Activated CD8-positive, alpha-beta memory T cell treated with anti-CD3 and anti-CD28 coated beads, Interleukin-2, amount 10 ng/mL, durations not matched to agents 7 days and 5 days (primary cell): ENCODE measurements around the gene PDE6D. TPM values are rescaled to one million over a fixed set of nuclear protein-coding genes. Genes with fewer than 3 reads are reported as not detected.
"Not testable (repeated sequence)": the region's sequence is repeated elsewhere in the genome, so short reads cannot be mapped to it uniquely, and the experiment has no call there.

Experiments used
- ATAC-seq: fragments of 150-1000 bp; cut with Tn5 transposase; one replicate; pipeline ENCODE4 v1.10.0; 2021; ENCODE audit warnings: moderate library complexity
- CTCF ChIA-PET: fragments of 350-600 bp; sonication (Branson Sonifier 250); formaldehyde crosslinking; loops from one replicate; lab custom pipeline; 2021; ENCODE audit warnings: antibody characterized with exemption; lab: Charles Lee
- DNase-seq: peaks from one replicate; pipeline ENCODE4 v3.0.0-alpha.2; 2020
- H3K27ac Mint-ChIP-seq: one replicate; pipeline ENCODE4 v1.8.0; 2021; ENCODE audit warnings: mild to moderate bottlenecking, mixed read lengths
- H3K27me3 Mint-ChIP-seq: one replicate; pipeline ENCODE4 v1.8.0; 2021; ENCODE audit warnings: mixed read lengths
- H3K36me3 Mint-ChIP-seq: one replicate; pipeline ENCODE4 v1.8.0; 2021; ENCODE audit warnings: mild to moderate bottlenecking, mixed read lengths
- H3K4me1 Mint-ChIP-seq: one replicate; pipeline ENCODE4 v1.8.0; 2021; ENCODE audit warnings: mixed read lengths
- H3K4me3 Mint-ChIP-seq: one replicate; pipeline ENCODE4 v1.8.0; 2021; ENCODE audit warnings: mild to moderate bottlenecking, moderate library complexity, mixed read lengths
- H3K9me3 Mint-ChIP-seq: one replicate; pipeline ENCODE4 v1.8.0; 2022; ENCODE audit warnings: low read depth, mixed read lengths
- total RNA-seq, 2 experiments: library from RNA; stranded (reverse); gene quantifications; one replicate each; pipeline ENCODE4 v1.2.3, GENCODE V29; 2021

Gene PDE6D
- total RNA-seq, 2 experiments from 2014 or later: 37.5 to 41.7 TPM

DNA sequence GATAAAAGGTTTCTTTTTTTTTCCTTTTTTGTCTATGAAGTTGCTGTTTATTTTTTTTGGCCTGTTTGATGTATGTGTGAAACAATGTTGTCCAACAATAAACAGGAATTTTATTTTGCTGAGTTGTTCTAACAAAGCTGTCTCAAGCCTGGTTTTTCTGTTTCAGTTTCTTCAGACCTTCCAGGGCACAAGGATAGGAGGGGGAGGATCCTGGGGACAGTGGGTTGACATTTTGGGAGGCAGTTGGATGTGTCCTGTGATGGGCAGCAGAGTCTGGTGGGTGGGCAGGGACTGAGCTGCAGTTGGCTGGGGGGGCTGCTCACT is 67.7 kb downstream of the PDE6D start:
- not testable (repeated sequence) for DNase-seq, H3K9me3 Mint-ChIP-seq, H3K27me3 Mint-ChIP-seq, ATAC-seq
- Mint-ChIP-seq H3K36me3 (peaks cover 35% of the 10 kb centered on the region), H3K4me1 (peaks cover 27% of the 10 kb centered on the region), H3K27ac (peak overlapping the region; percentile 90), H3K4me3 (peak overlapping the region; percentile 33)
- CTCF ChIA-PET: interaction anchor here (0.8 to 8.5 kb wide), 29 partner anchors 9 to 256 kb away, joined by 3 to 680 read pairs (median 6); partner anchors contain the start of gene PDE6D

GRCh38 chr2:231712451-231713021 is 68.5 kb downstream of the PDE6D start:
- Mint-ChIP-seq H3K36me3 (peaks cover 35% of the 10 kb centered on the region), H3K27ac (peak overlapping the region; percentile 95), H3K4me3 (peak overlapping the region; percentile 82), H3K4me1 (peaks cover 27% of the 10 kb centered on the region)
- CTCF ChIA-PET: interaction anchor here (1.1 to 8.5 kb wide), 6 partner anchors 9 to 101 kb away, joined by 3 to 680 read pairs (median 30); partner anchors contain the start of gene COPS7B
- not testable (repeated sequence) for H3K27me3 Mint-ChIP-seq, H3K9me3 Mint-ChIP-seq, ATAC-seq
- peak; percentile 62 for DNase-seq

- ATAC-seq: no peak
- Mint-ChIP-seq H3K27ac (peak overlapping the region; percentile 95), H3K36me3 (peaks cover 35% of the 10 kb centered on the region), H3K4me3 (peak overlapping the region; percentile 82), H3K27me3 (peaks cover 2% of the 10 kb centered on the region), H3K4me1 (peaks cover 27% of the 10 kb centered on the region), H3K9me3 (no peaks in the 10 kb centered on the region)
- CTCF ChIA-PET: interaction anchor here (1.1 to 8.5 kb wide), 4 partner anchors 8 to 100 kb away, joined by 3 to 680 read pairs (median 93); partner anchors contain the start of gene COPS7B
- DNase-seq: no peak
Observed at GRCh38 chr2:231711677-231712450, 69.2 kb downstream of the PDE6D start.

- CTCF ChIA-PET: interaction anchor here (0.6 to 8.5 kb wide), 4 partner anchors 7 to 247 kb away, joined by 3 to 680 read pairs (median 92); no protein-coding TSS in a partner anchor
- Mint-ChIP-seq H3K36me3 (peaks cover 36% of the 10 kb centered on the region), H3K9me3 (no peaks in the 10 kb centered on the region), H3K27ac (peak overlapping the region; percentile 95), H3K4me1 (peaks cover 29% of the 10 kb centered on the region), H3K4me3 (peak overlapping the region; percentile 82), H3K27me3 (peaks cover 2% of the 10 kb centered on the region)
- DNase-seq (no peak), ATAC-seq (no peak)
Observed at GRCh38 chr2:231710799-231711676, 70.0 kb downstream of the PDE6D start.

- DNase-seq (peak; percentile 87), ATAC-seq (peak; percentile 28)
- CTCF ChIA-PET: interaction anchor here (0.6 to 16.8 kb wide), 6 partner anchors 10 to 591 kb away, joined by 3 to 202 read pairs (median 5); no protein-coding TSS in a partner anchor
- peak overlapping the region; percentile 97 for H3K4me3 Mint-ChIP-seq
- peaks cover 2% of the 10 kb centered on the region for H3K27me3 Mint-ChIP-seq
- H3K27ac Mint-ChIP-seq: peak overlapping the region; percentile 94
- H3K36me3 Mint-ChIP-seq: peaks cover 37% of the 10 kb centered on the region
- no peaks in the 10 kb centered on the region for H3K9me3 Mint-ChIP-seq
- H3K4me1 Mint-ChIP-seq: peaks cover 33% of the 10 kb centered on the region
Observed at GRCh38 chr2:231709981-231710798, 70.9 kb downstream of the PDE6D start.

- Mint-ChIP-seq H3K9me3 (no peaks in the 10 kb centered on the region), H3K4me1 (peaks cover 32% of the 10 kb centered on the region), H3K36me3 (peaks cover 37% of the 10 kb centered on the region), H3K27ac (peak overlapping the region; percentile 94), H3K4me3 (peak overlapping the region; percentile 97), H3K27me3 (peaks cover 2% of the 10 kb centered on the region)
- DNase-seq (peak; percentile 68), ATAC-seq (no peak)
- CTCF ChIA-PET: interaction anchor here (0.6 to 16.8 kb wide), 6 partner anchors 9 to 592 kb away, joined by 3 to 202 read pairs (median 5); no protein-coding TSS in a partner anchor
Observed at GRCh38 chr2:231709636-231709980, 71.5 kb downstream of the PDE6D start.

GRCh38 chr2:231708773-231709635 is 72.1 kb downstream of the PDE6D start:
- DNase-seq (peak; percentile 72), ATAC-seq (peak; percentile 0)
- H3K9me3 Mint-ChIP-seq: no peaks in the 10 kb centered on the region
- H3K4me3 Mint-ChIP-seq: peak overlapping the region; percentile 97
- H3K36me3 Mint-ChIP-seq: peaks cover 37% of the 10 kb centered on the region
- peaks cover 2% of the 10 kb centered on the region for H3K27me3 Mint-ChIP-seq
- H3K4me1 Mint-ChIP-seq: peaks cover 32% of the 10 kb centered on the region
- CTCF ChIA-PET: interaction anchor here (1.0 to 16.8 kb wide), 7 partner anchors 9 to 103 kb away, joined by 3 to 202 read pairs (median 5); no protein-coding TSS in a partner anchor
- H3K27ac Mint-ChIP-seq: peak overlapping the region; percentile 99

GRCh38 chr2:231707927-231708772 is 72.9 kb downstream of the PDE6D start, which contains the start of gene PTMA:
PTMA (plus strand) TSS chr2:231708525; CDS start chr2:231708707, 182 bp downstream.
- H3K27ac Mint-ChIP-seq: peak within 1 kb of the TSS; percentile 99
- no peaks in the 10 kb centered on the region for H3K9me3 Mint-ChIP-seq
- peaks cover 27% of the 10 kb centered on the region for H3K4me1 Mint-ChIP-seq
- CTCF ChIA-PET: interaction anchor here (1.0 to 16.8 kb wide), 6 partner anchors 8 to 102 kb away, joined by 3 to 202 read pairs (median 14); no protein-coding TSS in a partner anchor
- peak within 1 kb of the TSS; percentile 97 for H3K4me3 Mint-ChIP-seq
- peaks cover 33% of the 10 kb centered on the region for H3K36me3 Mint-ChIP-seq
- peaks cover 2% of the 10 kb centered on the region for H3K27me3 Mint-ChIP-seq
- DNase-seq: peak; percentile 100
- ATAC-seq: peak; percentile 72

DNA sequence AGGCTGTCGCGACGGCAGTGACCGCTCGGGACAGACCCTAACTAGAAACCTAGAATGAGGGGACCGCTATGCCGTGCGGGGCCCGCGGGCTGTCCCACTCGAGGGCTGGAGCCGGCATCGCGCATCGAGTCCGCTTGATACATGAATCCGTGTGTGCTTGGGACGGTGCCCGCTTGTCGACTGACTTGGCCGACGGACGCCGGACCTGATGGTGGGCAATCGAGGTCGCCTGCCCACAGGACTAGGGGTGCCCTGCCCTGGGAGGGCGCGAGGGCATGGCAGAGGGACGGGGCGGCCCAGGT is 73.5 kb downstream of the PDE6D start:
- Mint-ChIP-seq H3K9me3 (no peaks in the 10 kb centered on the region), H3K4me1 (peaks cover 25% of the 10 kb centered on the region), H3K4me3 (peak overlapping the region; percentile 93), H3K36me3 (peaks cover 32% of the 10 kb centered on the region), H3K27ac (peak overlapping the region; percentile 99), H3K27me3 (peaks cover 2% of the 10 kb centered on the region)
- peak; percentile 0 for ATAC-seq
- peak; percentile 71 for DNase-seq
- CTCF ChIA-PET: interaction anchor here (1.0 to 16.8 kb wide), 11 partner anchors 8 to 243 kb away, joined by 3 to 202 read pairs (median 8); partner anchors contain the start of gene NCL

GRCh38 chr2:231706731-231707624 is 74.1 kb downstream of the PDE6D start:
- CTCF ChIA-PET: interaction anchor here (0.8 to 16.8 kb wide), 20 partner anchors 9 to 242 kb away, joined by 3 to 202 read pairs (median 4); partner anchors contain the start of gene NCL
- peak overlapping the region; percentile 99 for H3K27ac Mint-ChIP-seq

More at GRCh38 chr2:231706731-231707624, 74.1 kb downstream of the PDE6D start:
- peak; percentile 98 for DNase-seq
- peaks cover 2% of the 10 kb centered on the region for H3K27me3 Mint-ChIP-seq
- peaks cover 19% of the 10 kb centered on the region for H3K4me1 Mint-ChIP-seq
- peaks cover 26% of the 10 kb centered on the region for H3K36me3 Mint-ChIP-seq
- H3K9me3 Mint-ChIP-seq: no peaks in the 10 kb centered on the region
- peak overlapping the region; percentile 93 for H3K4me3 Mint-ChIP-seq
- peak; percentile 43 for ATAC-seq
